Thymus (tissue), 11 donors: ENCODE data around the gene ELF3. TPM values are rescaled to one million over a fixed set of nuclear protein-coding genes. Genes with fewer than 3 reads are reported as not detected.
"Not testable (repeated sequence)": the region's sequence is repeated elsewhere in the genome, so short reads cannot be mapped to it uniquely, and the experiment has no call there.

Source experiments
- DNase-seq, 9 donors: peaks; one replicate each; pipeline ENCODE4 v3.0.0-alpha.2; 2013; ENCODE audit warnings: low spot score in 9 of 9, low read depth in 6 of 9, missing footprints in 1 of 9
- H3K27ac ChIP-seq, 2 donors: one replicate each; pipeline ENCODE4 v1.5.1; 2013; ENCODE audit warnings: control low read depth in 1 of 2, low read depth in 1 of 2, low read length in 1 of 2, mild to moderate bottlenecking in 1 of 2, moderate library complexity in 1 of 2
- H3K27me3 ChIP-seq, 2 donors: one replicate each; pipeline ENCODE4 v1.5.1; 2013; ENCODE audit warnings: low read length in 1 of 2; ENCODE audit not compliant: control insufficient read depth in 2 of 2, insufficient read depth in 1 of 2
- H3K36me3 ChIP-seq, 2 donors: one replicate each; pipeline ENCODE4 v1.5.1; 2013; ENCODE audit warnings: low read length in 1 of 2, mild to moderate bottlenecking in 1 of 2, moderate library complexity in 1 of 2; ENCODE audit not compliant: control insufficient read depth in 2 of 2, insufficient read depth in 2 of 2
- H3K4me1 ChIP-seq, 2 donors: one replicate each; pipeline ENCODE4 v1.5.1; 2013; ENCODE audit warnings: low read length in 2 of 2; ENCODE audit not compliant: control insufficient read depth in 2 of 2, insufficient read depth in 2 of 2
- H3K4me3 ChIP-seq, 2 donors: one replicate each; pipeline ENCODE4 v1.5.1; 2013; ENCODE audit warnings: low read length in 2 of 2, control low read depth in 1 of 2, mild to moderate bottlenecking in 1 of 2
- H3K9me3 ChIP-seq, 2 donors: one replicate each; pipeline ENCODE4 v1.5.1; 2013; ENCODE audit warnings: low read length in 1 of 2, mild to moderate bottlenecking in 1 of 2; ENCODE audit not compliant: control insufficient read depth in 2 of 2, insufficient read depth in 1 of 2
- WGBS: extraction: QIAGEN DNeasy Blood & Tissue Kit; methylation state at CpG from one replicate; pipeline ENCODE4 v1.1.7; 2013; 5-methylcytosine and 5-hydroxymethylcytosine counted together
- polyA plus RNA-seq: library from polyadenylated mRNA; stranded (reverse); fragments of 200-250 nt; gene quantifications from one replicate; pipeline ENCODE4 v1.2.3, GENCODE V29; 2013
- total RNA-seq: library from RNA; stranded (reverse); fragments of 120-200 nt; gene quantifications from one replicate; pipeline ENCODE4 v1.2.4, GENCODE V29; 2013
- donor health status: healthy.

ELF3 gene
- total and polyA plus RNA-seq, 2 donors = 2.3 to 13.6 TPM

DNA sequence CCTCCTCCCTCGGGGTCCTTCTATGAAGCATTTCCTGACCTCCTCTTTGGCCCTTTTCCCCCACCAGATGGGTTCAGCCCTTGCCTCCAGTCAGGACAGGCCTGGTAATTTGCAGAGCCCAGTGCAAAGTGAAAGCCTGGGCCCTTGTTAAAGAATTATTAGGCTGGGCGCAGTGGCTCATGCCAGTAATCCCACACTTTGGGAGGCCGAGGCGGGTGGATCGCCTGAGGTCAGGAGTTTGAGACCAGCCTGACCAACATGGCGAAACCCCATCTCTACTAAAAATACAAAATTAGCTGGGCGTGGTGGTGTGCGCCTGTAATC is 8.8 kb downstream of the ELF3 start:
- H3K4me1 ChIP-seq, H3K27ac ChIP-seq, H3K36me3 ChIP-seq, DNase-seq, H3K9me3 ChIP-seq, H3K4me3 ChIP-seq: not testable (repeated sequence)
- H3K27me3 ChIP-seq = peaks cover 2 to 22% of the 10 kb centered on the region in 2 donors
- 90% methylated on average over 8 of the region's 8 CpGs for WGBS

DNA sequence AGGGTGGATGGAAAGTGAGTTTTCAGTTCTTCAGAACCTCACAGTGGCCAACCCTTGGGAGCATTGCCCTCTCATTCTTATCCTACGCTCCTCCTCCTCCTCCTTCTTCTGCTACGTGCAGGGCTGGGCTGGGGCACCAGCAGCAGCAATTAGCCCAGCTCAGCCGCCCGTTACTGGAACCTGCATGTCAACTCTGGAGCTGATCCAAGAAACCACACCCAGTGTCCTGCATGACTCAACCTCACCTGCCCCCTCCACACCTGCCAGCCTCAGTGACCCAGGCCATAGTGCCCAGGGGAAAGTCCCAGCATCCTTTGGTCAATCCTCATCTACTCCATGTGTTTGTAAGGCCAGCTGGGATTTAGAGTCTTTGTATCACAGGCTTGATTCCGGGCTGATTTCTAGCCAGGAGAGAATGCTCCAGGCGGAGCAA is 12.6 kb downstream of the ELF3 start:
- H3K27me3 ChIP-seq = peaks cover 2 to 12% of the 10 kb centered on the region in 2 donors
- no peaks in the 10 kb centered on the region for H3K4me1 ChIP-seq
- no peak for DNase-seq
- H3K36me3 ChIP-seq = no peaks in the 10 kb centered on the region
- no peaks in the 10 kb centered on the region for H3K9me3 ChIP-seq
- 81% methylated on average over 6 of the region's 6 CpGs for WGBS
- H3K27ac ChIP-seq = no peak overlapping the region
- no peak overlapping the region for H3K4me3 ChIP-seq

DNA sequence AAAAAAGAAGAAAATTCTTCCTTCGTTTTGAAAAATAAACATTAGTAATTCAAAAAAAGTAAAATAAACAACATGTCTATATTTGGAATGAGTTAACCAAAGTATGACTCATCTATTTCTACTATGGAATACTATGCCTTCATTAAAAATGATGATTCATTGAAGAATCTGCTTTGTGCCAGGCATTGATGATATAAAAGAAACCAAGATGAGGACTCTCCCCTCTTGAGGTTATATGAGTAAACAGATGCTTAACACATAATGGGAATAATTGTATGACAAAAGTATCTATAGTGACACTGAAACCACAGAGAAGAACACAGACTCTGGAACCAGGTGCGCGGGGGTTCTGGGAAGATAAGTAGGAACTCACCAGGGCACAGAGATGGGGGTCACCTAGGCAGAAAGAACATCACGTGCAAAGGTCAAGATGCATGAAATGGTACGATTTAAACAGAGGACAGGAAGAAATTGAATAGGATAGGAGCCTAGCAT is 18.8 kb downstream of the ELF3 start:
- DNase-seq = no peak
- no peaks in the 10 kb centered on the region for H3K27me3 ChIP-seq
- H3K36me3 ChIP-seq = no peaks in the 10 kb centered on the region
- no peak overlapping the region for H3K27ac ChIP-seq
- H3K9me3 ChIP-seq = no peaks in the 10 kb centered on the region
- WGBS = 91% methylated on average over 5 of the region's 5 CpGs
- H3K4me1 ChIP-seq = no peaks in the 10 kb centered on the region
- H3K4me3 ChIP-seq = no peak overlapping the region

DNA sequence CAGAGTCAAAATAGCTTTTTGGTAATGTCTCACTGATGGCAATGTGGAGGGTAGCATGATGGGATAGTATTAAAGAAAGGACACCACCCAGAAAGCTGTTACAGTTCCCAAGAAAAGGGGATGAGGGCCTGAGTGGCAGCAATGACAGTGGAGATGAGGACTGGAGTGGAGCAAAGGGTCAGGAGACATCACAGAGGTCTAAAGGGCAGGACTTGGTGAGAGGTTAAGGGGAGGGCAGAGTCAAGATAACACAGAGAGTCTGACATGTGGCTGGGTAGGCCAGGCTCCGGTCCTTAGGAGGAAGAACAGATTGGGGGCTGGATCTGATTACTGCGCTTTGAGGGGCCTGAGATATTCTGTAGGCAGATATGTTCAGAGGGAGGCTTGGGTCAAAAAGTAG is 19.3 kb downstream of the ELF3 start:
- no peak overlapping the region for H3K4me3 ChIP-seq
- no peaks in the 10 kb centered on the region for H3K4me1 ChIP-seq
- 99% methylated on average over 2 of the region's 2 CpGs for WGBS
- no peak for DNase-seq
- H3K27me3 ChIP-seq = no peaks in the 10 kb centered on the region
- no peaks in the 10 kb centered on the region for H3K9me3 ChIP-seq
- H3K27ac ChIP-seq = no peak overlapping the region
- no peaks in the 10 kb centered on the region for H3K36me3 ChIP-seq

DNA sequence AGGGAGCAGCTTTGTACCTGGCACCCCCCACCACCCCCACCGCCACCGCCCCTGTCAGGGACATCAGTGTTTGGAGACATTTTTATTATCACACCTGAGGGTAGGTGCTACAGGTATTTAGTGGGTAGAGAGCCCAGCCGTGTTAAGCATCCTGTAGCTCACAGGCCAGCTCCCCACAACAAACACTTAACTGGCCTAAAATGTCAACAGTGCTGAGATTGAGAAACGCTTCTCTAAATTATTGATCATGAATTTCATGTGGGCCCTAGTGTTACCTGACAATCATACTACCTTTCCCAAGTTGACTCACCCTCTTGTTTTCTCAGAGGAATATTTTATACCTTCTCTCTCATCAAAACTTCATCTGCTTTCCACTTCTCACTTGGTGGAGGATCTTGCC is 21.4 kb downstream of the ELF3 start:
- no peaks in the 10 kb centered on the region for H3K4me1 ChIP-seq

DNA sequence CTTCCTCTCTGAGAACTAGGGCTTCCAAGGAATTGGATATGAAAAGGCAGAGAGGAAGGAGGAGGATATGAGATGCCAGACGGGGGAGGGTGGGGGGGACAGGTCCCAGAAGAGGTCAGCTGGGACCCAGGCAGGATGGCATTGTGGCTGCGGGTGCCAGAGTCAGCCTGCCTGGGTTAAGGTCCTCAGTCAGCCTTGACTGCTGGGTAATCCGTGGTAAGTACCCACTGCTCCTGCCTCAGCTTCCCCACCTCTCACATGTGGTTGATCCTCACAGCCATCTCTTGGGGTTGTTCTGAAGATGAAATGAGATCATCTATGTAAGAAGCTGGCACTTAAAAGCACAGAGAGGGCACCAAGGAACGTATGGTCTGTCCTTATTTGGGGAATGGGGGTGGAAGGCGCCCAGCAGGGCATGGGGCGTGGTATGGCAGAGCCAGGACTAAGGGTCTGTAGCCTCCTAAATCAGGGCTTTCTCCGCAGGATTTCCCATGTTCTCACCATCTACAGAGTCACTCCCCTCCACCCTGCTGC is 23.8 kb downstream of the ELF3 start:
- Histone ChIP-seq H3K27ac (no peak overlapping the region), H3K4me3 (no peak overlapping the region), H3K27me3 (no peaks in the 10 kb centered on the region), H3K9me3 (no peaks in the 10 kb centered on the region), H3K4me1 (no peaks in the 10 kb centered on the region), H3K36me3 (no peaks in the 10 kb centered on the region)
- WGBS = 92% methylated on average over 7 of the region's 7 CpGs
- DNase-seq = no peak

More for the DNA sequence above, 21.4 kb downstream of the ELF3 start:
- Histone ChIP-seq H3K27ac (no peak overlapping the region), H3K27me3 (no peaks in the 10 kb centered on the region), H3K9me3 (no peaks in the 10 kb centered on the region), H3K4me3 (no peak overlapping the region), H3K36me3 (no peaks in the 10 kb centered on the region)
- WGBS = 86% methylated on average over 4 of the region's 4 CpGs
- DNase-seq = no peak

DNA sequence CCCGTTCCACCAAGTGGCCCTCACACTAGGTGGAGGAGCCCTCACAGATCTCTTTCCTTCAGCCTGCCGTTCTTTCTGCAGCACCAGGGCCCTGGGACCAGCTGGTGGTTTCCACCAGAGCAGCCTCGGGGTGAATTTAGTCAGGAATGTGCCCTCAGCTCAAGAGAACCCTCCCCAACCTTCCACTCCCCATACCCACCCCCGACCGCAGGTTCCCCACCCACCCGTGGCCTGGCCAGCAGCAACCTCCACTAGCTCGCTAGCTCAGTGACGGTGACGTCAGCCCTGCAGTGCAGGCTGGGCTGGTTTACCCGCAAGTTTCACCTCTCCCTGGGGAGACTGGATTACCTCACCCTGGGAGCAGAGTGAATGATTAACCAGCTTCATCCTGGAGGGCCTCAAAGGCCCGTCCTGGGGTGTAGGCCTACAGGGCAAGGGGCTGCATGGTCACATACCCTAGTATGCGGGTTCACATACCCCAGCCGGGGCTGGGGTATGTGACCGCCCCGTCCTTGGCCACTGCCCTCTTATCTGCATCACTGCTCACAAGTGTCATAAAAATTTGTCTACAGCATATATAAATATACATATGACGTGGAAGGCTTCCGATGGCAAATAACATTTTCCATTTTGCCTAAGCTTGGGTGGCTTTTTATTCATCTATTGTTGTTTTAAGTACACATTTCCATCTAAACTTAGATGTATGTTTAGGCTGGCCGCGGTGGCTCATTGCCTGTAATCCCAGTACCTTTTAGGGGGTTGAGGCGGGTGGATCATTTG is 24.5 kb downstream of the ELF3 start:
- DNase-seq = no peak
- no peaks in the 10 kb centered on the region for H3K27me3 ChIP-seq
- H3K4me1 ChIP-seq = no peaks in the 10 kb centered on the region
- H3K36me3 ChIP-seq = no peaks in the 10 kb centered on the region
- WGBS = 84% methylated on average over 20 of the region's 20 CpGs
- H3K27ac ChIP-seq = no peak overlapping the region
- H3K9me3 ChIP-seq = no peaks in the 10 kb centered on the region
- H3K4me3 ChIP-seq = no peak overlapping the region

DNA sequence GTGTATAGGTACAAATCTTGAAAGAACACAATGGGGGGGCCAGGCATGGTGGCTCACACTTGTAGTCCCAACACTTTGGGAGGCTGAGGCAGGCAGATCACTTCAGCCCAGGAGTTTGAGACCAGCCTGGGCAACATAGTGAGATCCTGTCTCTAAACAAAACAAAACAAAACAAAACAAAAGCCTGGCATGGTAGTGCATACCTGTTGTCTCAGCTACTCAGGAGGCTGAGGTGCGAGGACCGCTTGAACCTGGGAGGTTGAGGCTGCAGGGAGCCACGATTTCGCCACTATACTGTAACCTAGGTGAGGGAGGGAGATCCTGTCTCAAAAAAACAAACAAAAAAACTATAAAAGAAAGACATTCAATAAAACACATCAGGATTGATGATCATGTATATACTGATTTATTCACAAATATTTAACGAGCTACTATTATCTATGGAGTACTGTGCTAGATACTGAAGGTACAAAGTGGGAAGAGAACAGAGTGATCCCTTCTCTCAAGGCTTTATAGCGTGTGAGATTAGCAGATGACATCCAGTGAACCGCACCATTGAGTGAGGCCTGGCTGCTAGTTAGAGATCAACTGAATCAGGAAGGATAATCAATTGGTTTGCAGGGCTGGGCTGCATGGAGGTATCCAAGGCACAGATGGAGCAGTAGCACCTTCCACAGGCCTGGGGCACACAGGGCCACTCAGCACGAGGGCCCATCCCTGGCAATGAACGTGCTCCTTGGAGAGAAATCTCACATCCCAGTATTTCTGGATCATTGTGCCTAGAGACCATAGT is 26.4 kb downstream of the ELF3 start:
- DNase-seq = no peak
- Histone ChIP-seq H3K4me1 (no peaks in the 10 kb centered on the region), H3K27me3 (no peaks in the 10 kb centered on the region), H3K36me3 (no peaks in the 10 kb centered on the region), H3K27ac (no peak overlapping the region), H3K9me3 (no peaks in the 10 kb centered on the region), H3K4me3 (no peak overlapping the region)
- 95% methylated on average over 9 of the region's 9 CpGs for WGBS

DNA sequence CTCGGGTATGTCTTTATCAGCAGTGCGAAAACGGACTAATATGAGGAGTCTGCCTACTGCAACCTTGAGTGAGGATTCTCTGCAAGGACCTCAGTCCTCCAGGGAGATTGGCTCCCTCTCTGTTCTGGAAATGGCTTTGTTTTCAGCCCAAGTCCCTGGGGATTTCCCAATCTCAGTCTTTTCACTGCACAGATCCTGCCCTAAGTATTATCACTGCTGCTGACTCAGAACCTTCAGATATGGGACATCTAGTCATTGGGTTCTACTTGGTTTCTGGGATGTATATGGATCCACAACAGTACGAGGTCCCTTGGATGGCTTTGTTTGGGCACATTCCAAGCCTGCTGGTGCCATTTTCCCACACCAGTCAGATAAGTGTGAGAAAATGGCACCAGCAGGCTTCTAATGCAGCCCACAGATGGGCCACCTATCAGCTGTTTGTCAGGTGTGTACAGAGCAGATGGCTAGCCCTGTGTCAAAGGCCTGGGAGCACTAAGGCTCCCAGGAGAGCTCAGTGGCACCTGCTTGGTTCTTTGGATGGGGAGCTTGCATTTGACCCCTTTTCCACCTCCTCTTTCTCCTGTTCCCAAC is 27.4 kb downstream of the ELF3 start:
- no peak overlapping the region for H3K27ac ChIP-seq
- 96% methylated on average over 4 of the region's 4 CpGs for WGBS
- no peak overlapping the region for H3K4me3 ChIP-seq

More for the DNA sequence above, 27.4 kb downstream of the ELF3 start:
- Histone ChIP-seq H3K27me3 (no peaks in the 10 kb centered on the region), H3K9me3 (no peaks in the 10 kb centered on the region), H3K4me1 (no peaks in the 10 kb centered on the region), H3K36me3 (no peaks in the 10 kb centered on the region)
- DNase-seq = no peak
